Prostate gland (tissue), 2 donors: Measurements from ENCODE around the gene GALT.

Source experiments
- POLR2A ChIP-seq: fragments of 450-650 bp; IDR thresholded peaks from one replicate; pipeline ENCODE4 v1.6.1; 2016; ENCODE audit warnings: antibody characterized with exemption, mild to moderate bottlenecking
- TF ChIP-seq, protein P1 (sequence below), 4 experiments: fragments of 200-600 bp in 2 of 4; fragments of 450-650 bp in 2 of 4; sonication (generic) in 2 of 4; IDR thresholded peaks; 1 replicate in 3 of 4; 2 replicates in 1 of 4; pipeline ENCODE4 v1.5.1; 2016 to 2019; ENCODE audit warnings: antibody characterized with exemption in 4 of 4, mild to moderate bottlenecking in 2 of 4, moderate library complexity in 2 of 4

DNA sequence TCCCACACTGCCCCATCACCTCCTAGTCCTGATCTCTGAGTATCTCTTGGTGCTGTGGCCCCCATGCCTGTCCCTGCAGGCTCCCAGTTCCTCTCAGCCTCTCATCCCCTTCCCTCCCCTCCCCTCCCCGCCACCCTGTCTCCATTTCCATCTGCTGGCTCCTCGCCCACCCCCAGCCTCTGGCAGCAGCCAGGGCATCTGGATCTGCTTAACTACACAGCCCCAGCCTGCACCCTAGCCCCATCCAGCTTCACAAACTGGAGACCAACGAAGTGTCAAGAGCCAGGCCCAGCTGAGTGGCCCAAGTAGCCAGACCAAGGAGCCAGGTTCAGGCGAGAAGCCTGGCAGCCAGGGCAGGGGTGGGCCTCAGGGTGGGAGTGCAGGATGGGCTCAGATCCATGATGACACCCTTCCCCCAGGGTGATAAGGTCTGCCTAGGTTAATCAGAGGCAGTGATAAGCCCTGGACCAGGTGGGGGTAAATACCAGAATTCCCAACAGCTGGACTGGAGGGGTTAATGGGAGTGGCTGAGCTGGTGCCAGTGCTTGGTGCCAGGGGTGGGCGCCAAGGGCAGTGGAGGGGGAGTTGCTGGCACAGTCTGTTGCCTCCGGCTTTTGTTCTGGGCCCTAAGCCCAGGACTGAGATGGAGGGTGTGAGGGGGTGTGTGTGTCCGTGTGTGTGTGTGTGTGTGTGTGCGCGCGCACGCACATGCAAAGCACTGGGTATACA, 8.0 kb downstream of the GALT start:
- TF ChIP-seq, protein P1, sequence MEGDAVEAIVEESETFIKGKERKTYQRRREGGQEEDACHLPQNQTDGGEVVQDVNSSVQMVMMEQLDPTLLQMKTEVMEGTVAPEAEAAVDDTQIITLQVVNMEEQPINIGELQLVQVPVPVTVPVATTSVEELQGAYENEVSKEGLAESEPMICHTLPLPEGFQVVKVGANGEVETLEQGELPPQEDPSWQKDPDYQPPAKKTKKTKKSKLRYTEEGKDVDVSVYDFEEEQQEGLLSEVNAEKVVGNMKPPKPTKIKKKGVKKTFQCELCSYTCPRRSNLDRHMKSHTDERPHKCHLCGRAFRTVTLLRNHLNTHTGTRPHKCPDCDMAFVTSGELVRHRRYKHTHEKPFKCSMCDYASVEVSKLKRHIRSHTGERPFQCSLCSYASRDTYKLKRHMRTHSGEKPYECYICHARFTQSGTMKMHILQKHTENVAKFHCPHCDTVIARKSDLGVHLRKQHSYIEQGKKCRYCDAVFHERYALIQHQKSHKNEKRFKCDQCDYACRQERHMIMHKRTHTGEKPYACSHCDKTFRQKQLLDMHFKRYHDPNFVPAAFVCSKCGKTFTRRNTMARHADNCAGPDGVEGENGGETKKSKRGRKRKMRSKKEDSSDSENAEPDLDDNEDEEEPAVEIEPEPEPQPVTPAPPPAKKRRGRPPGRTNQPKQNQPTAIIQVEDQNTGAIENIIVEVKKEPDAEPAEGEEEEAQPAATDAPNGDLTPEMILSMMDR (IDR thresholded peaks at IDR 0.05): no peak
- TF ChIP-seq POLR2A: no peak
